Myocyte (in vitro differentiated cells): ENCODE results near the gene ZNF526. TPM values are rescaled to one million over a fixed set of nuclear protein-coding genes. Genes with fewer than 3 reads are reported as not detected.
A peak's percentile ranks its signal among the peaks of the same experiment; 100 is the strongest.

Experiments used
- DNase-seq: peaks from one replicate; pipeline ENCODE4 v3.0.0-alpha.2; 2012; ENCODE audit warnings: low read depth
- total RNA-seq: library from RNA; depleted of rRNA; stranded (reverse); fragments of >200 nt; gene quantifications from 2 replicates; pipeline ENCODE4 v1.2.3, GENCODE V29; 2014

ZNF526 gene
- total RNA-seq, 1 donor from 2014 or later, result 6.6 TPM

GRCh38 chr19:42196011-42197001 lies 23.8 kb upstream of the ZNF526 start:
- no peak for DNase-seq

DNA sequence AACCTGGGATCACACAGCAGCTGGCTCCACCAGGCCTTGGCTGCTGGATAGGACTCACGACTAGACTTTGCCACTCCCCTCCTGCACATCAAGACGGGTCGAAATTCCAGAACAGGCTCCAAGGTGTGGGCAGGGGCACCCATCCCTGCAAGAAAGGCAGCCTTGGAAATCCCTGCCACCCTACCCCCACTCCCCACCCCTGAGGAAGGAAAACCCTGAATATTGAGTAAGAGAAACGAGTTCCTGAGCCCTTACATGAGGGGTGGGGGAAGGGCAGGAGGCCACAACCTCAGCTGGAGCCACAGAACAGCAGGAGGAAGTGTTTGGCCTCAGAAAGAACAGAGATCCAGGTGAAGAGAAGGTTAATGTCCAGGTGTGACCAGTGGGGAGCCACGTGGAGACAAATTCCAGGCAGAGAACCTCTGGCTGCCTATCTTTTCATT lies 22.7 kb upstream of the ZNF526 start:
- DNase-seq, result no peak

- no peak for DNase-seq
These were observed 21.3 kb upstream of the ZNF526 start for GRCh38 chr19:42198676-42199439.

DNA sequence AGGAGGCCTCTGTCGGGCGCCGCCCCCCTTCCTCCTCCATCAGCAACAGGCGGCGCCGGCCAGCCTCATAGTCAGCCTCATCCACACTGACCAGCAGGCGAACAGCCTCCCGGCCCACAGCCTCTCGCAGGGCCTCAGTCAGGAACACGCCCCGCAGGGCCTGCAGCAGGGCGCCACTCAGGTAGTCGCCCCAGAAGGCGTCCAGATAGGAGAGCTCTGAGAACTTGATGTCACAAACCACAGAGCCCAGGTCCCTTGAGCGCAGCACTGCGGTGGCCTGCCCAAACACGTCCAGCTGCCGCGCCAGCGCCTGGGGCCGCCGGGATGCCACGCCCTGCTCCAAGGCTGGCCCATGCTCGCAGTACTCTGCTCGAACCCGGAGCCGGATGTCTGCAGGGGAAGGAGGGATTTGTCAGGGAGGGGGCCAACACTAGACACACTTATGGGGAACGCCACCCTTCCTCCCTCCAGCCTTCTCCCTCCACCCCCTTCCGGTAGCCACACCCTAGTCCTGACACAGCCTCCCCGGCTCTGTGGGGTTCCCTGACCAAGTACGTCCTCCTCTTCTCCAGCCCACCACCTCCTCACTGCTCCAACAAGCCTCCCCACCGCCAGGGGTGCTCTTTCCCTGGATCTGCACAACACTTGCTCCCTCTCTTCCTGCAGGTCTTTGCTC lies 20.5 kb upstream of the ZNF526 start:
- DNase-seq, result no peak

DNA sequence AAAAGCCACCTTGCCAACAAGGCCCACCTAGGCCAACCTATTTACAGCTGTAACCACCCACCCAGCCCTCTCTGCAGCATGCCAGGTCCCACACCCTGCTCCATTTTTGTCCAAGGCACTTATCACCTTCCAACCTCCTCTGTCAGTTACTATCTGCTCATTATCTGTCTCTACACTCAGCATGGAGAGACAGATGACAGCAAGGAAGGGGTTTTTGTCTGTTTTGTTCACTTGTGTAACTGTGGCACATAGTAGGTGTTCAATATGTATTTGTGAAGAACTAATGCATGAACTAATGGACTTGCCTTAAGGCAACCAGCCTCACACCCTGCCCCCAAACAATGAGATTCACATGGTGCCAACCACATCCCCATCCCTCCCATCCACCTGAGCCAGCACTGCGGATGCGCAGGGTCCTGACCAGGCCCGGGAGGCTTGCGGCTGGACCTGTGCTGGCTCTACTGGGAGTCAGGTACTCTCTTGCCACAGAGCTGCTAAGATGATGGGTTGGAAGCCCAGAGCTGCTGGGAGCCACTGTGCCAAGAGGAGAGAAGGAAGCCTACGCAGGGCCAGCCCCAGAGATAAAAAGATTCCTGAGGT lies 19.9 kb upstream of the ZNF526 start:
- no peak for DNase-seq

GRCh38 chr19:42201489-42202289 lies 18.4 kb upstream of the ZNF526 start:
- peak; percentile 24 for DNase-seq

DNA sequence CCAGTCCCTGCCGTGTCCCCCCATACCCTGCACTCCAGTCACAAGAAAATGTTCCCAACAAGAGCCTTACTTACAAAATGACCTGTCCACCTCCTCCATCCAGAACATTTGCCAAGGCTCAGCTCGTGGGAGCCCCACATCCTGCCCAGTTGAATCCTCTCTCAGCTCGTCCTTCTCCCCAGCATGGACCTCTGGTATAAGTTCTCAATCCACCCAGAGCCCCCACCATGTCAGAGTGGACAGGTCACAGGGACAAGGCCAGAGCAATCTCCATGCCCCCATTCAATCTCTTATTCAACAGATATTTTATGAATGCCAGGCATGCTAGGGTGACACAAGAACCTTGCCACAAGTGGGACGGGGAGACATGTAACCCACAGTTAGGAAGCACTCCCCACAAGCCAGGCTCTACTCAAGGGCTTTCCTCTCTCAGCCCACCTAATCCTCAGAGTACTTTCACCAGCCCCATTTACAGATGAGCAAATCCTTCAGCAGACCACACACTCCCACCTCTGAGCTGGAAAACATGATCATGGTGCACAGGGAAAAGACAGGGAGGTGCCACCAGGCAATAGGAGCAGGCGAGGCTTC lies 17.7 kb upstream of the ZNF526 start:
- peak; percentile 19 for DNase-seq

- no peak for DNase-seq
These were observed 16.4 kb upstream of the ZNF526 start for GRCh38 chr19:42203700-42204099.

DNA sequence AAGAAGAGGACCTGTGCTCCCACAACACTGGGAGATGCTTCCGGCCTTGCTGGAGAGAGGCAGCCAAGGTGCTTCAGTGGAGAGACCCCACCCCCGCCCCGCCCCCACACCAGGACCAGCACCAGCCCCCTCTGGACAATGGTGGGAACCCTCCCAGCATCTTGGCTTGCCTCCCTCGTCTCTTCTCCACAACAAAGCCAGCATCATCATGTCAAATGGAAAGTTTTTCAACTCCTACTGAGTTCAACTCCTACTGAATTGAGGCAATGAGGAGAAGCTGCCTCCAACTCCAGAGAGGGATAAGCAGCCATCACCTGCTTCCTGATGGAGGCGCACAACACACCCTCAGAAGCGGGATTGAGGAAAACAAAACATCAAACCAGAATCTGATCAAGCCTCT lies 15.4 kb upstream of the ZNF526 start:
- no peak for DNase-seq

GRCh38 chr19:42206871-42207755 lies 13.0 kb upstream of the ZNF526 start:
- no peak for DNase-seq

DNA sequence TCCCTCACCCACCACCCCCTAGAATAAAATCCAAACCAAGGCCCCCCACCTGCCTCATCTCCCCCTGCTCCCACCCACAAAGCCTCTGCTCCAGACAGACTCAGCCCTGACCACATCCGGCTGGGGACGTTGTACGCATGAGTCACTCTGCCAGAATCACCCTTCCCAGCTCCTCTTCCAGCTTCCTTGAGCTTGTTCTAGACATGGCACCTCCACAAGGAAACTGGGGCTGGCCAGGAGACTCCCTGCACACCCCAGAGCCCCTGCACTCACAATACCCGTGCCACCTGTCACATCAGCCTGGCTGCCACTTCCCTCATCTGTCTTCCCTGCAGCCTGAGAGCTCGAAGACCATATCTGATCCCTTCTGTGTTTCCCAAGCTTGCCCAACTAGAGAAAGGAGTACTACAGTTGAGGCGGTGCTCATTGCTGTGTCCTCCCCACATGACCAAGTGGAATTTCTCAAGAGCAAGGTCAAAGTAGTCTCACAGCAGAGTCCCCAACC lies 12.3 kb upstream of the ZNF526 start:
- peak; percentile 77 for DNase-seq

GRCh38 chr19:42208612-42209011 lies 11.5 kb upstream of the ZNF526 start:
- DNase-seq, result no peak

DNA sequence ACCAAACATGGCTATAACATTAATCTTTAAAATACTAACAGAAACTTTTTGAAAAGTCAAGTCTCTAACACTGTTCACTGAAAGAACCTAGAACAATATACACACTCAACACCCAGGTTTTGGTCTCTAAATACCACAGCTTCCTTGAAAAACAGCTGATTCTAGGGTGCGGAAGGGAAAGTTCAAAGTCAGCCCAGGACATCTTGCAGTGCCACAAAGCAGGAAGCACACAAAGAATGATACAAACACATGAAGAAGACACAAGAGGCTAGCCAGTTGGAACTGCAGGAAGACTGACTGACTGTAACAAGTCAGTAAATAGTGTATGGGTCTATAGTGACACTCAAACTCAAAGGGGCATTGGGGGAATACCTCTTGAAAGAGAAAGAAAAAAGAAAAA lies 7.2 kb upstream of the ZNF526 start:
- no peak for DNase-seq

GRCh38 chr19:42214810-42215485 lies 5.2 kb upstream of the ZNF526 start:
- DNase-seq, result no peak

- DNase-seq, result peak; percentile 34
These were observed 3.2 kb upstream of the ZNF526 start for GRCh38 chr19:42216653-42217519.

DNA sequence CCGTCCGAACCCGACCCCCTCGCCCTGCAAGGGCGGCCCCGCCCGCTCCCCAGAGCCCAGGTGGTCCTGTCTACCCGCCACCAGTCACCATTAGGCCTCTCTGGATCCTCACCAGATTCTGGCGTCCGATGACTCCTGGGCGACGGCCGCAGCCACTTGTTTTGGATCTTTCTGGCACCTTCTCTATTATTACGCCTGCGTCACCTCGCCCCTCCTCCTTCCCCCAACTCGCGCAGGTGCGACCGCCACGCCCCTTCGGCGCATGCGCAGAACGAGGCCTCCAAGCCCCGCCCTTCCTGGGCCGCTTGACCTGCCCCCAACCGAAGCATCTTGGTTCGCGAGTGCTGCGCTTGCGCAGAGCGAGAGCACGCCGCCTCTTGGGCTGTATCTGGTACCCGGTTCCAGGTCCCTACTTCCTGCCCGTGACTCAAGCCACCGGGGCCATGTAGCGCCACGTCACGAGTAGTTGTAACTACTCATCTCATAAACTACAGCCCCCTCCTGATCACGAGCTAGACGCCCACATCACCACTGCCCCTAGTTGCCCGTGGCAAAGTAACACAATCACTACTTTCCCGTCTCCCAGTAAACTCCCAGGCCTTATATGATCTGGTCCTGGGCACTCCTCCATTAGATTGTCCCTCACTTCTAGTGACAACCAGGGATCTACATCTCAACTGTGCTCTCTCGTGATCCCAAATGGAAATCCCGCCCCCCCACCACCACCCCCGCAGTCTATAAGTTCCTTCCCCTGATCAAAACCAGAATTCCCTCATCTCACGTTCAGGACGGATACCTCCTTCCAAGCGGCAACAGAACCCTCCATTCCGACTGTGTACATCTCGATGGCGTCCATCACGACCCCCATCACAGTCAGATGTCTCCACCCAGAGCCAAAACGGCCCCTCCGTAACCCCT lies 2.3 kb upstream of the ZNF526 start, which contains the start of gene DEDD2:
TSS of gene DEDD2 (minus strand) at position 158 of the 918 bp plus-strand sequence. CDS start 670 bp downstream, outside the sequence.
- DNase-seq, result peak; percentile 96
